Uterus (tissue), 2 donors: Measurements from ENCODE around the gene EIF5.

Source experiments
- POLR2A ChIP-seq, 2 donors: fragments of 450-650 bp; IDR thresholded peaks; one replicate each; pipeline ENCODE4 v1.6.1; 2016; ENCODE audit warnings: antibody characterized with exemption in 2 of 2, mild to moderate bottlenecking in 1 of 2, moderate library complexity in 1 of 2
- TF ChIP-seq, protein P1 (sequence below), 4 experiments: fragments of 200-600 bp in 2 of 4; fragments of 450-650 bp in 2 of 4; sonication (generic) in 2 of 4; IDR thresholded peaks; one replicate each; pipeline ENCODE4 v1.5.1; 2016 to 2019; ENCODE audit warnings: antibody characterized with exemption in 4 of 4, mild to moderate bottlenecking in 2 of 4, moderate library complexity in 1 of 4

DNA sequence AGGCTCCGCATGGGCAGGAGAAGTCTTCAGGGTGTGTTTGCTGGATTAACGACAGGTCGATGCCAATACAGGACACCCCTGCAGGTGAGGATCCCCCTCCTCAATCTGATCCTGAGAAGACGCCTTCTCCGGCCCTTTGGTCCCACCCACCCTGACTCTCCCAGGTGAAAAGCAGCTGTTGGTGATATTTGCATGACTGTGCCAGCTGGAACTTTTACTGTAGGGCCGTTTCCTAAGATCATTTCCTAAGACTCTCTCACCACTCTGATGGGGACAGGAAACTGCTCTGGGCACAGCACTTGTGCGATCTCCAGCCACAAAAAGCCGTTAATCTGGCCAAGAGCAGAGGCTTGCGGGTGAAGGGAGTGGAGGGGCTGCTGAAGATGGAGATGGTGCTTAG lies 16.8 kb upstream of the EIF5 start:
- TF ChIP-seq, protein P1, sequence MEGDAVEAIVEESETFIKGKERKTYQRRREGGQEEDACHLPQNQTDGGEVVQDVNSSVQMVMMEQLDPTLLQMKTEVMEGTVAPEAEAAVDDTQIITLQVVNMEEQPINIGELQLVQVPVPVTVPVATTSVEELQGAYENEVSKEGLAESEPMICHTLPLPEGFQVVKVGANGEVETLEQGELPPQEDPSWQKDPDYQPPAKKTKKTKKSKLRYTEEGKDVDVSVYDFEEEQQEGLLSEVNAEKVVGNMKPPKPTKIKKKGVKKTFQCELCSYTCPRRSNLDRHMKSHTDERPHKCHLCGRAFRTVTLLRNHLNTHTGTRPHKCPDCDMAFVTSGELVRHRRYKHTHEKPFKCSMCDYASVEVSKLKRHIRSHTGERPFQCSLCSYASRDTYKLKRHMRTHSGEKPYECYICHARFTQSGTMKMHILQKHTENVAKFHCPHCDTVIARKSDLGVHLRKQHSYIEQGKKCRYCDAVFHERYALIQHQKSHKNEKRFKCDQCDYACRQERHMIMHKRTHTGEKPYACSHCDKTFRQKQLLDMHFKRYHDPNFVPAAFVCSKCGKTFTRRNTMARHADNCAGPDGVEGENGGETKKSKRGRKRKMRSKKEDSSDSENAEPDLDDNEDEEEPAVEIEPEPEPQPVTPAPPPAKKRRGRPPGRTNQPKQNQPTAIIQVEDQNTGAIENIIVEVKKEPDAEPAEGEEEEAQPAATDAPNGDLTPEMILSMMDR (IDR thresholded peaks at IDR 0.05) = no peak
- no peak for TF ChIP-seq POLR2A (IDR thresholded peaks at IDR 0.05)
